Measurements from ENCODE around the gene SPATA16.

DNA sequence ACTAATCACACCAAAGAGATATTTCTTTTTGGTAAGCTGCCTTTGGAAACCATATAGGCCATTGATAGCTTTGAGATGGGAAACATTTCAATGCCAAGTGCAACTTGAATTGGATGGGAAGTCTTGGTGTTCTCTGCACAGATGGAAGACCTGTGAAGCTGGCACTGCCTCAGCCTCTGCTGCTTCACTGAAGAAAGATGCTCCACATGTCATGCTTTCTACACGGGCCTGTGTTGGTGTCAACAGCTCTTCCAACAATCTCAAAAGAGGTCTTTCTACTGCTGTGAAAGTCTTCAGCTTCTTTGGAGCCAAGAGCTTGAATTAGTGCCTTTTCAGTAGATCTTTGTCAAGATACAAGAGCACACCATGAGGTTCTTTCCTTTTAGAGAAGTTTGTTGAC is 169.0 kb downstream of the SPATA16 start:
- TF ChIP-seq, protein P1, sequence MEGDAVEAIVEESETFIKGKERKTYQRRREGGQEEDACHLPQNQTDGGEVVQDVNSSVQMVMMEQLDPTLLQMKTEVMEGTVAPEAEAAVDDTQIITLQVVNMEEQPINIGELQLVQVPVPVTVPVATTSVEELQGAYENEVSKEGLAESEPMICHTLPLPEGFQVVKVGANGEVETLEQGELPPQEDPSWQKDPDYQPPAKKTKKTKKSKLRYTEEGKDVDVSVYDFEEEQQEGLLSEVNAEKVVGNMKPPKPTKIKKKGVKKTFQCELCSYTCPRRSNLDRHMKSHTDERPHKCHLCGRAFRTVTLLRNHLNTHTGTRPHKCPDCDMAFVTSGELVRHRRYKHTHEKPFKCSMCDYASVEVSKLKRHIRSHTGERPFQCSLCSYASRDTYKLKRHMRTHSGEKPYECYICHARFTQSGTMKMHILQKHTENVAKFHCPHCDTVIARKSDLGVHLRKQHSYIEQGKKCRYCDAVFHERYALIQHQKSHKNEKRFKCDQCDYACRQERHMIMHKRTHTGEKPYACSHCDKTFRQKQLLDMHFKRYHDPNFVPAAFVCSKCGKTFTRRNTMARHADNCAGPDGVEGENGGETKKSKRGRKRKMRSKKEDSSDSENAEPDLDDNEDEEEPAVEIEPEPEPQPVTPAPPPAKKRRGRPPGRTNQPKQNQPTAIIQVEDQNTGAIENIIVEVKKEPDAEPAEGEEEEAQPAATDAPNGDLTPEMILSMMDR (IDR thresholded peaks at IDR 0.05; ENCODE audit: low read depth, low read length, poor library complexity, severe bottlenecking) = no peak
- TF ChIP-seq EZH2phosphoT487 (IDR thresholded peaks at IDR 0.05; ENCODE audit: borderline replicate concordance, low read length) = no peak

All from DOHH2 (cell line).